BE2C (cell line): ENCODE results near the gene INHBE.

Experiments used
- DNase-seq: peaks from one replicate; pipeline ENCODE4 v3.0.0-alpha.2; 2020
- H3K27me3 ChIP-seq: fragments of 250-450 bp; sonication (Bioruptor Pico); 2 replicates; pipeline ENCODE4 v1.5.1; 2020; ENCODE audit warnings: mild to moderate bottlenecking
- H3K36me3 ChIP-seq: fragments of 250-450 bp; sonication (Bioruptor Pico); 2 replicates; pipeline ENCODE4 v1.5.1; 2020; ENCODE audit warnings: mild to moderate bottlenecking
- H3K4me1 ChIP-seq: fragments of 250-450 bp; sonication (Bioruptor Pico); 2 replicates; pipeline ENCODE4 v1.5.1; 2020
- H3K4me3 ChIP-seq: 2 replicates; pipeline ENCODE4 v1.5.1; 2011; ENCODE audit warnings: low read depth, low read length
- H3K9me3 ChIP-seq: fragments of 250-450 bp; sonication (Bioruptor Pico); 2 replicates; pipeline ENCODE4 v1.5.1; 2020
- CTCF ChIP-seq: IDR thresholded peaks from 2 replicates; pipeline ENCODE4 v1.5.1; 2012; ENCODE audit warnings: mild to moderate bottlenecking, low read depth, low read length

Gene INHBE

GRCh38 chr12:57469296-57470164, 14.4 kb downstream of the INHBE start:
- H3K9me3 ChIP-seq: no peaks in the 10 kb centered on the region
- no peak for TF ChIP-seq CTCF
- DNase-seq: no peak
- no peaks in the 10 kb centered on the region for H3K4me1 ChIP-seq
- peaks cover 98% of the 10 kb centered on the region for H3K27me3 ChIP-seq
- H3K36me3 ChIP-seq: no peaks in the 10 kb centered on the region
- H3K4me3 ChIP-seq: no peak overlapping the region

GRCh38 chr12:57470286-57470969, 15.3 kb downstream of the INHBE start:
- Histone ChIP-seq H3K4me1 (no peaks in the 10 kb centered on the region), H3K27me3 (peaks cover 98% of the 10 kb centered on the region), H3K9me3 (no peaks in the 10 kb centered on the region), H3K4me3 (no peak overlapping the region), H3K36me3 (no peaks in the 10 kb centered on the region)
- no peak for TF ChIP-seq CTCF
- DNase-seq: no peak

DNA sequence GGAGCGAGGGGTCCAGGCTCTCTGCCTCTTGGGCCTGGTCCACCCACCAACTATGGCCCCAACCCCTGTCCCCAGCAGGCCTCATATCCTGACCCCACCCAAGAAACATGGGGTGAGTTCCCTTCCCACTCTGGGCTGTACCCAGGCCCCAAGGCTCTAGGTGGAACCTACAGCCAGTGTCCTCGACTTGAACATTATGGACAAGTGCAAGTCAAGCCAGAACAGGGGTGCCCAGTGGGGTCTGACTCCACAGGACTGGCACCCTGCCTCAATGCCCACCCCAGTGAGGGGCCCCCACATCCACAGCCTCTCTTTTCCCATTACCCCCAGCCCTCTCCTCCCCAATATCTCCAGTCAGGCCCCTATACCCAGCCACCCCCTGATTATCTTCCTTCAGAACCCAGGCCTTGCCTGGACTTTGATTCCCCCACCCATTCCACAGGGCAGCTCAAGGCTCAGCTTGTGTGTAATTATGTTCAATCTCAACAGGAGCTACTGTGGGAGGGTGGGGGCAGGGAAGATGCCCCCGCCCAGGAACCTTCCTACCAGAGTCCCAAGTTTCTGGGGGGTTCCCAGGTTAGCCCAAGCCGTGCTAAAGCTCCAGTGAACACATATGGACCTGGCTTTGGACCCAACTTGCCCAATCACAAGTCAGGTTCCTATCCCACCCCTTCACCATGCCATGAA, 16.0 kb downstream of the INHBE start:
- no peaks in the 10 kb centered on the region for H3K9me3 ChIP-seq
- no peaks in the 10 kb centered on the region for H3K4me1 ChIP-seq
- peaks cover 98% of the 10 kb centered on the region for H3K27me3 ChIP-seq
- no peaks in the 10 kb centered on the region for H3K36me3 ChIP-seq
- no peak for DNase-seq
- H3K4me3 ChIP-seq: no peak overlapping the region
- TF ChIP-seq CTCF: no peak

GRCh38 chr12:57471661-57472060, 16.6 kb downstream of the INHBE start:
- Histone ChIP-seq H3K4me3 (no peak overlapping the region), H3K27me3 (peaks cover 98% of the 10 kb centered on the region), H3K4me1 (no peaks in the 10 kb centered on the region), H3K9me3 (no peaks in the 10 kb centered on the region), H3K36me3 (no peaks in the 10 kb centered on the region)
- TF ChIP-seq CTCF: no peak
- DNase-seq: no peak

DNA sequence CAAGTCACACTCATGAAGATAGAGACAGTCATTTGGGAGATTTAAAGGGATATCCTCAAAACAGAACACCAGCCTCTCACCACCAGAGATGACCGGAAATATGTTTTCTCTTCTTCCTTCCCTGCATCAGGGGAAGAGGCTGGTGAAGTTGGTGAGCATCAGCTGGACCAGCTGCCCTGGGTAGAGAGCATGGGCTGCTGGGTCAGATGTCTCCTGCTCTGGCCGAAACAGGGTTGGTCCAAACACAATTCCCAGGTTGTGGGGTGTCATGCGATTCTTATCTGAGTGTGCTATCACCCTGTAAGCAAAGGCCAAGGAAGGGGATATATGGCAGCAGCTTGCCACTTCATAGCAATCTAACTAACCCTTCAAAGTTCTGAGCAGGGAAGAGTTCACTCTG, 17.3 kb downstream of the INHBE start:
- Histone ChIP-seq H3K4me3 (no peak overlapping the region), H3K4me1 (no peaks in the 10 kb centered on the region), H3K36me3 (no peaks in the 10 kb centered on the region), H3K27me3 (peaks cover 98% of the 10 kb centered on the region), H3K9me3 (no peaks in the 10 kb centered on the region)
- no peak for DNase-seq
- no peak for TF ChIP-seq CTCF
